ENCODE results near the gene CLCN1.
"Not testable (repeated sequence)": the region's sequence is repeated elsewhere in the genome, so short reads cannot be mapped to it uniquely, and the experiment has no call there.

Gene CLCN1

GRCh38 chr7:143384661-143385631 is 69.0 kb downstream of the CLCN1 start:
- no peak for DNase-seq (ENCODE audit: low read depth in 2 of 2)

GRCh38 chr7:143385891-143386781 is 70.2 kb downstream of the CLCN1 start:
- no peak for DNase-seq (ENCODE audit: low read depth in 2 of 2)

- no peak for DNase-seq (ENCODE audit: low read depth in 2 of 2)
These were observed 71.5 kb downstream of the CLCN1 start for GRCh38 chr7:143387156-143387975.

GRCh38 chr7:143388051-143388450 is 72.1 kb downstream of the CLCN1 start:
- DNase-seq (ENCODE audit: low read depth in 2 of 2) = no peak

- DNase-seq (ENCODE audit: low read depth in 2 of 2) = no peak
These were observed 72.7 kb downstream of the CLCN1 start for GRCh38 chr7:143388491-143389101.

- DNase-seq (ENCODE audit: low read depth in 2 of 2) = no peak
These were observed 73.6 kb downstream of the CLCN1 start for GRCh38 chr7:143389316-143390103.

GRCh38 chr7:143390104-143390772 is 74.3 kb downstream of the CLCN1 start:
- no peak for DNase-seq (ENCODE audit: low read depth in 2 of 2)

GRCh38 chr7:143390773-143391317 is 74.9 kb downstream of the CLCN1 start:
- DNase-seq (ENCODE audit: low read depth in 2 of 2) = no peak

GRCh38 chr7:143391462-143392404 is 75.8 kb downstream of the CLCN1 start:
- DNase-seq (ENCODE audit: low read depth in 2 of 2) = no peak

- not testable (repeated sequence) for DNase-seq (ENCODE audit: low read depth in 2 of 2)
These were observed 76.5 kb downstream of the CLCN1 start for GRCh38 chr7:143392427-143392826.

GRCh38 chr7:143392875-143393266 is 77.0 kb downstream of the CLCN1 start:
- no peak for DNase-seq (ENCODE audit: low read depth in 2 of 2)

- no peak for DNase-seq (ENCODE audit: low read depth in 2 of 2)
These were observed 77.5 kb downstream of the CLCN1 start for GRCh38 chr7:143393267-143394041.

GRCh38 chr7:143394068-143394467 is 78.2 kb downstream of the CLCN1 start:
- no peak for DNase-seq (ENCODE audit: low read depth in 2 of 2)

- no peak for DNase-seq (ENCODE audit: low read depth in 2 of 2)
These were observed 78.9 kb downstream of the CLCN1 start for GRCh38 chr7:143394777-143395176.

- DNase-seq (ENCODE audit: low read depth in 2 of 2) = no peak
These were observed 79.6 kb downstream of the CLCN1 start for GRCh38 chr7:143395187-143396149.

GRCh38 chr7:143396182-143396581 is 80.3 kb downstream of the CLCN1 start:
- DNase-seq (ENCODE audit: low read depth in 2 of 2) = no peak
